H1 (cell line): ENCODE data around the gene CEP41. TPM values are rescaled to one million over a fixed set of nuclear protein-coding genes. Genes with fewer than 3 reads are reported as not detected.

ENCODE experiments used
- CHD7 ChIP-seq: fragments of 300-600 bp; sonication (generic); IDR thresholded peaks from 2 replicates; pipeline ENCODE4 v1.7.1; 2012; ENCODE audit warnings: low read length, moderate library complexity, mild to moderate bottlenecking, inconsistent platforms; ENCODE audit not compliant: insufficient replicate concordance
- polyA plus RNA-seq, 7 experiments: library from polyadenylated mRNA; depleted of rRNA in 3 of 7; stranded (reverse) in 5 of 7; unstranded in 2 of 7; fragments of >200 nt in 5 of 7; fragments of 200-250 nt in 2 of 7; gene quantifications; 1 replicate in 5 of 7; 2 replicates in 1 of 7; 4 replicates in 1 of 7; pipeline versions ENCODE4 v1.2.1 to v1.2.3, GENCODE V29; 2011 to 2013; ENCODE audit warnings: missing spikeins in 2 of 7, mixed read lengths in 2 of 7
- total RNA-seq: library from RNA; stranded (reverse); fragmentation: NEBNext Ultra II Directional; extraction: Animal tissue kit (Norgen Biotek cat#: 25700); gene quantifications from 2 replicates; pipeline ENCODE4 v1.2.1, GENCODE V29; 2021

Gene CEP41
- total and polyA plus RNA-seq, 2 of the 8 experiments (the other 6 are each of a cell fraction or from before 2014, with no cell fraction given), result 9.3 to 12.8 TPM

- no peak for TF ChIP-seq CHD7
Measured at GRCh38 chr7:130344271-130344866, 96.4 kb downstream of the CEP41 start, which contains the start of gene CPA5 (continued).
